GM19455 (cell line): Measurements from ENCODE around the gene C1RL.

ENCODE experiments used
- ATAC-seq: cut with Tn5 transposase; IDR thresholded peaks from one replicate; pipeline ENCODE4 v1.9.1; 2021; ENCODE audit not compliant: unreplicated experiment

The C1RL gene

DNA sequence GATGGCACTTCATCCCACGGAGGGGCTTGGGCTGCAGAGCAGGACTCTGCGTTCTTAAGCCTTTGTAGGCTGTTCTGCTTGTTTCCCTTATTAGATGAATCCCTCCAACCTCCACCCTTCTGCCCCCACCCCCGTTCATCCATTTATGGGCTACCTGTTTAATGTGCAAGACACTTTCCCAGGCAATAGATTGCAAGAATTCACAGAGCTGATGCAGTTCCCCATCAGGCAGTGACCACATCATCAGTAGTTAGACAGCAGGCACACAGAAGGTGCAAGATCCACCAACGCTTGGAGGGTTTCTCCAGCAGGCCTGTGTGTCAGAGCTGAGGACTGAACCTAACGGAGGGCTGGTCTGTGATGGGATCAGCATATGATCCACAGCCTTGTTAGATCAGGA lies 15.5 kb downstream of the C1RL start:
- ATAC-seq, result no peak

DNA sequence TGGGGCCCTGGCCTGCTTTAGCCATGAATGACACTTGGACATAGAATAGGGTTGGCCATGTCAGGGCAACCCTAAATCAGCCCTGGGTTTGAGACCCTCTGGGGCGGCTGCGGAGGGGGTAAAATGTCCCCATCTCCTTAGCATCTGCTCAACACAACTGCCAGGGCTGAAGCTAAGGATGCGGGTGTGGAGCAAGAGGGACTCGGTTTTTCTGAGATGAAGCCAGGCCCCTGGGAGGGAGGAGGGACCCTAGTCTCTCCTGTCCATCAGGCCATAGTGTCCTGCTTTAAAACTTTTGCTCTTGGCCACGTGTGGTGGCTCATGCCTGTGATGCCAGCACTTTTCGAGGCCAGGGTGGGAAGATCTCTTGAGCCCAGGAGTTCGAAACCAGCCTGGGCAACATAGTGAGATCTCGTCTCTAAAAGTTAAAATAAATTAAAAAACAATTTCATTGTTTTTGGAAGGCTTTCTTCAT lies 16.0 kb downstream of the C1RL start:
- ATAC-seq, result no peak

DNA sequence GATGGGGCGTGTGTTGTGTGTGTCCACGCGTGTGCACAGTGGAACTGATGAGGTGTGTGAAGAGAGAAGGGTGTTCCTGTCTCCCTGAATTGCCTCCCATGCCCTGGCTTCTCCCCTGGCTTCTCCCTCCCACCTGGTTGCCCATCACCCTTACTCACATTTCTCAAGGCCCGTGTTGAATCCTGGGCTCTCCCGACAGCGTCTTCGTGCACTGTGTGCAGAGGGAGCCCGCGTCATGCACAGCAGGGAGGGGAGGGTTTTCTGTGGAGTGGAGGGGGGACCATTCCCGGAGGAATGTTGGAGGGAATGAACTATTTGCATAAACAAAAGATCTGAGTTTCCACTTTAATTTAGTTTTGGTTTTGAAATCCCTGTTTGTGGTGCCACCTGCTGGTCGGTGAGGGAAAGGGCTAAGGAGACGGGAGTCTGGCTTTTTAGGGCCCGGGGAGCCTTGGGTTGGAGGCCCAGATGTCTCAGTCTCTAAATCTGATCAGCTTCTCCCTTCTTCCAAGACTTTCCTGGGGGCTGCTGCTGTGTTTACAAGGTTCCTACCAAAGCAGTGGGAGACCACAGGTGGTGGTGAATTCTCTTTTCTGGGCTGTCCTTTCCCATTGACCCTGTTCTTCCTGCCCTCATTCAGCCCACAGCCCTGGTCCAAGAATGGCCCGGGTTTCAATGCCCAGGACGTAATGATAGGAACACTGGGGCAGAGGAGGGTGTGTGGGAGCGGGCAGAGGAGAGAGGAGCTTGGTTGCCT lies 16.6 kb downstream of the C1RL start, which contains the start of gene C1R:
Gene C1R, minus strand, starts transcription at position 217 of the 757 bp plus-strand sequence. Its CDS starts 57 bp downstream, at position 160.
- ATAC-seq, result no peak

DNA sequence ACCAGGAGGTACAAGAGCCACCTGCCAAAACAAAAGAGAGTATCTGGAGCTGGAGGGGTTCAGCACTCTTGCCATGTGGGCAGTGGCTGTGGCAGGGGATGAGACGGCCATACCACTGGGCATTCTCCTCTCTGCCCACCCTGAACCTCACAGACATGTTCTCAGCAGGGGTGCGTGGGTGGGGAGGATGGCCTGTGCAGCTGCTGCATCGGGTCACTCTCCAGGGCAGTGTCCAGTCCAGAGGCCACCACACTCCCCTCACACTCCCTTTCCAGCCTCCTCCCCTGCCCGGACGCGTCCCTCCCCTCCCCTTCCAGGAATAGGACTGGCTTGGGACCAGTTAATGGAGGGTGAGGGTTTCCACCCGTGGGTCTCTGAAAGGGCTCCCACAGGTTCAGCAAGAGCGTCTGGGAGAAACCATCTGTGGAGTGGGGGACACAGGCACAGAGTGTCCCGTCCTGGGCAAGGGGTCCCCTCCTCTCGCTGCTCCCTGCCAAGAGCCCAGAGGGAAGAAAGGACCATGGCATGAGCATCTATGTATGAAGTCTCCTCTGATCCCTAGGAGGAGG lies 17.3 kb downstream of the C1RL start:
- ATAC-seq, result no peak

DNA sequence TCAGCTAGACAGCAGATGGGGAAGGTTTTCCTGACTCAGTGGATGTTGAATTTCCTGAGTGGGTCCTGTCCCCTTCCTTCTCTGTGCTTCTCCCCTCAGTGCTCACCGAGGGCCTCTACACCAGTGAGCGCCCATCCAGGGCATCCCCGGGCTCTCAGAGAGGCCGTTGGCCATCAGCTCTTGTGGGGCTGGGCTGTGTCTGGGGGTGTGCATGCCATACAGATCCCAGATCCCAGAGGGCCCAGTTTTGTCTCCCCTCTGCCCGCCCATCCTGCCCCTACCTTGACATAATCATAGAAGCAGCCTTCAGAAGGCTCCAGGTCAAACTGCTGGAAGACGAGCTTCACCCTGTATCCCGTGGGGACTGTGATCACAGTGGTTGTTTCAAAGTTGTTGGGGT lies 17.8 kb downstream of the C1RL start:
- ATAC-seq, result no peak

DNA sequence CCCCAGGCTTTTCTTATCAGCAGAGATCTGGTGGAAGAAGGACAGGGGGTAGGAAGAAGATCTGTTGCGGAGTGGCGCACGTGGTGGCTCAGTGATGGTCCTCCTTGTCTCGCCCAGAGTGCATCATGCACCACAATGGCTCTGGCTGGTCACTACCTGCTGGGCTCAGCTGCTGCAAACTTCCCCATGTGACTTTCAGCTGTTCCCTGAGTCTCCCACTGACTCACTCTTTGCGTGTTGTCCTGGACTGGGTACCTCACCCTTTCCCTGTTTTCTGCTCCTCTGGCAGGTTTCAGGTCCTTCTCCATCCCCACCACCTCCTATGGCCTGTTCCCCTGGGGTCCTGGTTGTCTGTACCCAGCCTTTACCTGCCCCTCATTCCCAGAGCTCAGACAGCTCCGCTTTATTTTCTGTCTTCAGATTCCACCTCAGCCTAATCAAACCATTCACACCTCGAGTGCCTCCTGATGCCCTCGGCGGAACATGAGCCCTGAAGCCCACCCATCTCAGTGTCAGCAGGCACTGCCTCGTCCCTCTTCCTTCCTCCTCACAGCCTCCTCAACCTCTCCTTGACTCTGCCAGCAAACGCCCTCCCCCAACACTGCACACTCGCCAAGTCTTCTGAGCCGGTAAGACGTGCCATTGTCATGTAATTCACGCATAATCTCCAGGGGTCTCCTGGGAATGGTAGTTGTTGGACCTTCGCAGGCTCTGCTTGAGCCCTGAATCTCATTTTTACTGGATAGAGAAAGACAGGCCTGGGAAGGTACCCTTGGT lies 18.6 kb downstream of the C1RL start:
- ATAC-seq, result no peak

DNA sequence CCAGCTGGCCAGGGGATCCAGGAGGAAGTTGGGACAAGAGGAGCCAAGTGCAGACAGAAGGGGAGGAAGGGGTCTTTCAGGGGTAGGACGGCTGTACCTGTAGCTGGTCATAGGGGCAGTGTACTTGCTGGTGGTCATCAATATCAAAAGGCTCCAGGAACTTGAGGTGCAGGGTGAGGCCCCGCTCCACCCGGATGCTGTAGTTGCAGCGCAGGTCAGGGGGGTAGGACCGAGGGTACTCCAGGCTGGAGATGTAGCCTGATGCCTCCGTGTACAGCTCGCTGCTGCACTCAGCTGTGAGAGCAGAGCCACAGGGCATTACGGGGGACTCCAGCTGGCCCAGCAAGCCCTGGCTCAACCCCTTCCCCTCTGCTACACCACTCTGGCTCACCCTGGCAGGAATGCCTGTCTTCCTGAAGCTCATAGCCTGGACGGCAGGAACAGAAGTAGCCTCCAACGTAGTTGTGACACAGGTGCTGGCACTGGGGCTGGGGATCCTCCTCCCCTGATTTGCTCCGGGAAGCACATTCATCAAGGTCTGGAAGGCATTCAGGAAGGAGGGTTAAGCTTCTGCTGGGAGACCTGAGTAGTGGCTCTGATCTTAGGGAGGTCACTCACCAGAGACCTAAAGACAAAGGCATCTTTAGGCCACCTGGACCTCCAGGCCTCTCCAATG lies 19.7 kb downstream of the C1RL start:
- no peak for ATAC-seq

DNA sequence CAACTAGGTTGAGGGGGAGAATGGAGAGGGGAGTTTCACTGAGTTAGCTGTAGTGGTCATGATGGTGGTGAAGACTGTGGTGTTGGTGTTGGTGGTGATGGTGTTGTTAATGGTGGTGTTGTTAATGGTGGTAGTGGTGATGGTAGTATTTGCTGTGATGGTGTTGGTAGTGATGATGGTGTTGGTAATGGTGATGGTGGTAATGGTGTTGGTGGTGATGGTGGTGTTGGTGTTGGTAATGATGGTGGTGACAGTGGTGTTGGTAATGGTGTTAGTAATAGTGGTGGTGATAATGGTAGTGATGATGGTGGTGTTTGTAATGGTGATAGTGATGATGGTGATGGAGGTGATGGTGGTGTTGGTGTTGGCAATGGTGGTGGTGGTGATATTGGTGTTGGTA lies 25.9 kb downstream of the C1RL start:
- no peak for ATAC-seq

DNA sequence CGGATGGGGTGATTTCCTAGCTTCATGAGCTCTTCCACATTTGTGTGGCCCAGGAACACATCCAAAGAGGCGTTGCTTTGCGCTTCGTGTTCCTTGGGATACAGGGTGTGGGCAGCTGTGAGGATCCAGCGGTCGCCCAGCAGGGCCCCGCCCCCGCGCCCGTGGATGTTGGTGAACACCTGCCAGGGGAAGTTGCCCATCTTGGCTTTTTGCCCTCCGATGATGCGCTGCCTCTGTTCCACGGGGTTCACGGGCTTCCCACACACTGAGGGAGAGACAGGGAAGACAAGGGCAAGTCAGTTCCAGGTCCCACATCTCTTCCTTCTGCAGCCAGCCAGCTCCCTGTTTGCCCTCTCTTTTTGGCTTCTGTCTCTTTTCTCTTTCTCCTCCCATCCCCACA lies 28.0 kb downstream of the C1RL start:
- ATAC-seq, result no peak

DNA sequence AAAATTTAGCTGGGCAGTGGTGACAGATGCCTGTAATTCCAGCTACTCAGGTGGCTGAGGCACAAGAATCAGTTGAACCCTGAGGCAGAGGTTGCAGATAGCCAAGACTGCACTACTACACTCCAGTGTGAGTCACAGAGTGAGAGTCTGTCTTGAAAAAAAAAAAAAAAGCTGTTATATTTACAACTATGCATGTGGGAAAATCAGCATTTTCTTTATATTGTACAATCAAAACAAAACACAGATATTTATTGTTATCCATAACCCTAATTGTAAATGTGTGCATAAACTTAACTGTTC lies 29.2 kb downstream of the C1RL start:
- ATAC-seq, result no peak

DNA sequence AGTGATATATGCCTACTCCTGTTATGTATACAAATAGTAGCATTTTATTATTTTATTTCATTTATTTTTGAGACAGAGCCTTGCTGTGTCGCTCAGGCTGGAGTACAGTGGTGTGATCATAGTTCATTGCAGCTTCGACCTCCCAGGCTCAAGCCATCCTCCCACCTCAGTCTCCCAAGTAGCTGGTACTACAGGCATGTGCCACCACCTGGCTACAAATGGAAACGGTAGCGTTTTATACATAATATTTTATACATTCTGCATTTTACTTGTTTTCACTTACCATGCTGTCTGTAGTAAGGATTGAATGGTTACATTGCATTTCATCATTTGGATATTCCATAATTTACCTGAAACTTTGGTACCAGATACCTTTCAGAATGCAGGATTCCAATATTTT lies 30.9 kb downstream of the C1RL start:
- no peak for ATAC-seq

DNA sequence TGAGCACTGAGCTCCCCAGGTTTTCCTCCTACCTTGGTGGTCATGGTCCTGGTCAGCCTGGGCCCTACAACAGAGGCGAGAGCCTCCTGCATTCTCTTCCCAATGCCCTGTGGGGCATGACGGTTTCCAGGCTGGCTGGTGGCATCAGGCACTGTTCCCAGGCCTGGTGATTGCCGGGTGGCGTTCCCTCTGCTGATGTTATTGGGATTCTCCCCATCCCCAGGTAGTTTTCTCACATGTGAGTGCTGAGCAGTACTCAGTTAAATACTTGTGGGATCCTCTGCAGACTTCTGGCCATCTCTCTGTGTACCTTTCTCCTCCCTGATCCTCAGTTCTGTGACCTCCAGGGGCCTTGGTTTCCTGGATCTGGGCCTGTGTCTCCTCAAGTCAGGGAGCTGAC lies 32.5 kb downstream of the C1RL start:
- ATAC-seq, result no peak

DNA sequence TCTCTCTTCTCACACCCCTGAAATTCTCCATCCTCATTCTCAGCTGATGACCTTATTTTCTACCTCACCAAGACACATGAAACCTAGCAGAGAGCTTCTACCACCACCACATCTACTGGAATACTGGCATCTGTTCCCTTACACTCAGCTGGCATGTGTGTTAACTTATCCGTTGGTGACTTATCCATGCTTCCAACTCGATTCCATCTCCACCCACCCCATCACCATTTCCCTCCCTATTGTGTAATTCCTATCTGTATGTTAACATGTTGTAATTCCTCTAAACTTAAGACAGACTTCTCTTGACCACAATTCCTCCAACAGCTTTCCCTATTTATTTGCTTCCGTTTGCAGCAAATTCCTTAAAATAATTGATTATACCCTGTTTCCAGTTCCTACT lies 33.1 kb downstream of the C1RL start:
- ATAC-seq, result no peak

DNA sequence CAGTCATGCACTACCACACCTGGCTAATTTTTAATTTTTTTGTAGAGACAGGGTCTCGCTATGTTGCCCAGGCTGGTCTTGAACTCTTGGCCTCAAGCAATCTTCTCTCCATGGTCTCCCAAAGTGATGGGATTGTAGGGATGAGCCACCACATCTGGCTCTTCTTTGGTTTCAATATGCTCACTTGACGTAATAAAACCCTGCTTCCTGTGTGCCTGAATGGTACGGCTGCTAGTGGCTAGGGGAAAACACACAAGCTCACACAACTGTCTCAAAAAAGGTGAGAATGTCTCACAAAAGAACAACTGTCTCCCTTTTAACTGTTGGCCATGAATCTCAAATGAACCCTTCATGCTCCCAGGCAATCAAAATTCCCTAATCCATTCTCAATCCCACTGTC lies 33.5 kb downstream of the C1RL start:
- ATAC-seq, result no peak

DNA sequence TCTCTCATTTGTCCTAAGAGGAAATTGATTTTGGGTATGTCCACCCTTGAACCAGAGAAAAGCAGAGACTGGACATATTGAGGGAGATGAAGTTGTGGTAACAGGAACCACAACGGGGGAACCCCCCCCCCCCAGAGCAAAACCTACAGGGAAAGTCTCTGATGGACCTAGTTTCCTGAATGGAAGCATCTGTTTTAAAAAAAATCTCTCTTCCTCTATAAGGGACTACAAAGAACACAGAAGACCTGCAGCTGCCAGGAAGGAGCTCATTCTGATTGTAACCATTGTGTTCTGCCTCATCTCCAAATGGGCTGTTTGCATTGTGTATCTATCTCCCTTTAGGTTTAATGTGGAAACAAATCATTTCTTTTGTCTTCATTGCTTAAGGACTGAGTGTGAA lies 35.1 kb downstream of the C1RL start:
- no peak for ATAC-seq

DNA sequence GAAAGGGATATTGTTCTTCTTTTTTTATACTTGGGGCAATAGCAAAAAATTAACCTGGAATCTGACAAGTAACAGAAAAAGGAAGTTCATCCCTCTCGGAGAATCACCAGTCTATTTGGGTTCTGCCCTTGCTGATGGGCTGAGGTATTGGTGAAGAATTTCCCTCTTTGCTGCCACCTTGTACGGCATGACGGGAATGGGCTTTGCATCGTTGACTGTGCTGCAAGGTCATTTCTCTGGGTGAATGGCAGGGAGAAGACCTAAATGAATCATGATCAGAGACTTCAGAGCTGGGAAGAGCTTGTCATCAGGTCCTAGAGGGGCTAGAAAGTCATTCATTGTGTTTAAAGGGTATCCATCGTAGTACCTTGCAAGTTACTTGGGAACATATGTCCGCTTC lies 36.5 kb downstream of the C1RL start:
- no peak for ATAC-seq

DNA sequence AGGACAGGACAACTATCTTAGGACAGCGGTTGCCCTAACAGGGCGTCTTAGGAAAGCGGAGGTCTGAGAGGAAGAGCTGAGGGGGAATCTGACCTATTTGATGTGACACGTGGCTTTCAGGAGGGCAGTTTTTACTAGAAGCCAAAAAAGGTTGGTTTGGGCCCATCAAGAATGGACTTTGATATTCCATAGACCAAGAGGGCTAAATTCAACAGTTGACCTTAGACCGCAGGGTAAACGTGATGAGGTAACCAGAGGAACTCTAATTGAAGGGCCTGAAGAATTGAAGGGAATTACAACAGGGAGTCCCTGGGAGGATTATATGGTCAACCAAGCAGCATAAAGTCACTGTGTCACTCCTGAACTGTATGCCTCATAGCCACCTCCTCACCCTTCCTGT lies 37.0 kb downstream of the C1RL start:
- no peak for ATAC-seq

DNA sequence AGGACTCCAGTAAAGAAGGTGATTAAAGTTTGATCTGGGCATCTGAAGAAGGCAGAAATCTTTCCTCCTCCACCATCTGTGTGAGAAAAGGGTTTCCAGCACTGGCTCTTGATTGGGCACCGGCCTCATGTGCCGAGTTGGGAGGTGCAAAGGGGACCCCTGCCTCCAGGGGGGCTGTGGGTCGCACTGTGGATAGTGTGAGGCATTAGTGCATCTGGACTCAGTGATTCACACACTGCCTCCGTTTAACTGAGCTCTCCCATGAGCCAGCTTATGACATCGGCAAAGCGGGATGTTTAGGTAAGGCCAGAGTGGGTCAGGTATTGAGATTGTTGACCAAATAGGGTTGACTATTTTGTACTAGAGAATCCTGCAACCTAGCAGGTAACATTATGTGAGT lies 39.6 kb downstream of the C1RL start:
- no peak for ATAC-seq

DNA sequence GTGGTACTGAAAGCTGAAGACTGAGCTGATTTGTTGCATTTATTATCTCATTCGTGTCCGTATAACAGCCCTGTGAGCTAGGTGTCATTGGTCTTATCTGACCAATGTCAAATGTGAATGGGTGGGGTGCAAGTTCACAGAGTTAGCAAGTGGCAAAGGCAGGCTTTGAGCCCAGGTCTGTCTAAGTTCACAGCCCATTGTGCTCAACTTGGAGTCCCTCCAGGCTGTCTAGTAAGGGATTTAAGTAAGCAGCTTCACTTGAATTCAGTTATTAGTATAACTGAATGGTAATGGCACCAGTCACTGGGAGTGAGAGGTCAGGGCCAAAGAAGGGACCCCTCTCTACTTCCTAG lies 40.0 kb downstream of the C1RL start:
- ATAC-seq, result no peak

DNA sequence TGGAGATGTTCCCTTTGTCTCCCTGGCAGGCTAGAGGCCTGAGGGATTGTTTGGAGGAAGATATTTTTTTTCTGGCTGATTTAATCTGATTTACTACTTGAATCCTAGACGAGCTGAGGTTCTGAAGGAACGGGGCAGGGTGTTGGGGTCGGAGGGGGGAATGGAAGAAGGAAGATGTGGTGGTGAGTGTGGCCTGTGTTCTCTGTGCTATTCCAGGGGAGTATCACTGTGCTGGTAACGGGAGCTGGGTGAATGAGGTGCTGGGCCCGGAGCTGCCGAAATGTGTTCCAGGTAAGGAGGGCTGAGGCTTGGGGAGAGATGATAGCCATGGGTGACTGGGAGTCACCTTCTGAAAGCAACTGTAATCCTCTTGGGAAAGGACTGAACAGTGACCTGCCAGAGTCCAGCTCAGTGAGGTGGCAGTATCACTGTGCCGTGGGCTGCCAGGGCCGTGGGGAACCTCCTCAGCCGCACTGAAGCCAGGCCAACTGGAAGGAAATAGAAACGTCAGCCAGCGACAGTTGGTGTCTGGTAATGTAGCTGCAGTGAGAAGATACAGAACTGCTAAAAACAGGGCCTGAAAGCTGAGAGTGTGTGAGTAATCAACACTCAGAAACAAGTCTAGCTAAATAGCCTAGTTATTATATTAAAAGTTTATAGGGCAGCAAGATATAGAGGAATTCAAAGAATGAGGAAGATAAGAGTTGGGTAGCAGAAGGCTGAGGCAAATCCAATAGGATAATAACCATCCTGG lies 40.6 kb downstream of the C1RL start:
- no peak for ATAC-seq

DNA sequence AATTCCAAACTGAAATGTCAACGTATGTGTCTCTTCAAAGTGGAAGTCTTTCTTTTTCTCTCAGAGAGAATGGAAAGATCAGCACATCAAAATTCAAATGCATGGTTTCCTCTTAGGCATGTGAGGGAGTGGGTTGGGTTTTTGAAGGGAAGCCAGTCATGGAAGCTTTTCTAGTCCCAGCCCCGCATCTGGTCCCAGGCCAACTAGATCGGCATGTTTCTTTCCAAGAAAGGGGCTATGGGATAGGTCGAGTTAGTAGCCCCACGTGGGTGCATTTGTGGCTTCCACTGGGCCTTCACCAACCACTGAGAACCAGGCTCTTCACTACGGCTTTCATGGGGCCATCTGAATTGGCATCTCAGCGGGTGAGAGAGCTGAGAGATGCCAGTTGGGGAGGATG lies 41.9 kb downstream of the C1RL start:
- ATAC-seq, result no peak
